Gastrocnemius medialis (tissue), 4 donors: ENCODE data around the gene NRDC. TPM values are rescaled to one million over a fixed set of nuclear protein-coding genes. Genes with fewer than 3 reads are reported as not detected.

Experiments used
- ATAC-seq, 2 donors: fragments of 150-250 bp; one replicate each; pipeline ENCODE4 v1.9.1; 2016
- DNase-seq, 2 donors: peaks; one replicate each; pipeline ENCODE4 v3.0.0-alpha.2; 2019
- H3K27ac ChIP-seq, 4 donors: fragments of 200-600 bp; sonication (generic); 1 replicate in 1 of 4; 2 replicates in 3 of 4; pipeline ENCODE4 v1.5.1; 2016 to 2018; ENCODE audit warnings: mild to moderate bottlenecking in 2 of 4, moderate library complexity in 1 of 4
- H3K27me3 ChIP-seq, 3 donors: fragments of 200-600 bp; sonication (generic) in 2 of 3; 1 replicate in 1 of 3; 2 replicates in 2 of 3; pipeline versions ENCODE4 v1.5.1 to v1.6.0; 2016 to 2019; ENCODE audit warnings: mild to moderate bottlenecking in 1 of 3, moderate library complexity in 1 of 3
- H3K36me3 ChIP-seq, 2 donors: fragments of 200-600 bp; sonication (generic) in 1 of 2; one replicate each; pipeline ENCODE4 v1.5.1; 2017 to 2018
- H3K4me1 ChIP-seq, 2 donors: fragments of 200-600 bp; sonication (generic) in 1 of 2; one replicate each; pipeline ENCODE4 v1.5.1; 2016 to 2017; ENCODE audit warnings: mild to moderate bottlenecking in 2 of 2
- H3K4me3 ChIP-seq, 4 donors: fragments of 200-600 bp; sonication (generic) in 3 of 4; 1 replicate in 1 of 4; 2 replicates in 3 of 4; pipeline ENCODE4 v1.5.1; 2016 to 2019; ENCODE audit warnings: mild to moderate bottlenecking in 2 of 4
- H3K9me3 ChIP-seq, 3 donors: fragments of 200-600 bp; sonication (generic) in 2 of 3; 1 replicate in 1 of 3; 2 replicates in 2 of 3; pipeline ENCODE4 v1.5.1; 2016 to 2019
- CTCF ChIP-seq, 5 experiments: fragments of 450-650 bp in 3 of 5; fragments of 200-600 bp in 2 of 5; sonication (generic) in 2 of 5; IDR thresholded peaks in 4 of 5; conservative IDR thresholded peaks in 1 of 5; 1 replicate in 4 of 5; 2 replicates in 1 of 5; pipeline ENCODE4 v1.5.1; 2016 to 2019; ENCODE audit warnings: antibody characterized with exemption in 5 of 5, mild to moderate bottlenecking in 3 of 5, moderate library complexity in 3 of 5
- POLR2A ChIP-seq, 2 donors: fragments of 450-650 bp; IDR thresholded peaks; one replicate each; pipeline ENCODE4 v1.6.1; 2017; ENCODE audit warnings: antibody characterized with exemption in 2 of 2, mild to moderate bottlenecking in 2 of 2, moderate library complexity in 2 of 2
- in situ Hi-C, 4 donors: fragments of 200-750 bp; cut with MboI; loops; one replicate each; pipeline versions ENCODE4 v1.15.0 to v1.8.0; 2017; ENCODE audit warnings: low sequenced_read_pairs in 4 of 4
- intact Hi-C: fragments of 100-400 bp; cut with DNase I; formaldehyde crosslinking; loops from one replicate; pipeline ENCODE4 v1.15.1; 2023; ENCODE audit warnings: low total_unique reads
- total RNA-seq, 4 donors: library from RNA; depleted of rRNA; stranded (reverse); fragments of >200 nt; gene quantifications; one replicate each; pipeline versions ENCODE4 v1.1.0 to v1.2.3, GENCODE V29; 2016

The NRDC gene
- total RNA-seq, 4 donors from 2014 or later, result 180 to 270 (median 239) TPM

- Histone ChIP-seq H3K4me1 (peaks cover 0 to 4% of the 10 kb centered on the region in 2 donors), H3K4me3 (no peak overlapping the region), H3K9me3 (no peaks in the 10 kb centered on the region), H3K27ac (no peak overlapping the region), H3K36me3 (peaks cover 0 to 11% of the 10 kb centered on the region in 2 donors), H3K27me3 (no peaks in the 10 kb centered on the region)
- in situ Hi-C loops (no loop called here), intact Hi-C loops (no loop called here)
- no peak for ATAC-seq
- no peak for TF ChIP-seq POLR2A (IDR thresholded peaks at IDR 0.05)
- DNase-seq, result no peak
Observed at GRCh38 chr1:51842261-51842660, 36.3 kb downstream of the NRDC start.

- no peak for ATAC-seq
- Histone ChIP-seq H3K9me3 (no peaks in the 10 kb centered on the region), H3K36me3 (peaks cover 0 to 15% of the 10 kb centered on the region in 2 donors), H3K4me3 (no peak overlapping the region), H3K27ac (no peak overlapping the region), H3K27me3 (no peaks in the 10 kb centered on the region), H3K4me1 (peaks cover 0 to 4% of the 10 kb centered on the region in 2 donors)
- in situ Hi-C loops, result no loop called here
- intact Hi-C loops, result no loop called here
- TF ChIP-seq POLR2A (IDR thresholded peaks at IDR 0.05) (no peak), CTCF (IDR thresholded peaks at IDR 0.05 in 4 of 5, conservative IDR thresholded peaks at IDR 0.05 in 1 of 5) (no peak)
- no peak for DNase-seq
Observed at GRCh38 chr1:51840743-51841461, 37.6 kb downstream of the NRDC start.

- H3K36me3 ChIP-seq, result peaks cover 0 to 18% of the 10 kb centered on the region in 2 donors
- H3K4me3 ChIP-seq, result no peak overlapping the region
- peaks cover 0 to 4% of the 10 kb centered on the region in 2 donors for H3K4me1 ChIP-seq
- DNase-seq, result no peak
- intact Hi-C loops (no loop called here), in situ Hi-C loops (no loop called here)
- ATAC-seq, result no peak
- no peaks in the 10 kb centered on the region for H3K9me3 ChIP-seq
- H3K27ac ChIP-seq, result no peak overlapping the region
- TF ChIP-seq POLR2A (IDR thresholded peaks at IDR 0.05), result no peak
- no peak for TF ChIP-seq CTCF (IDR thresholded peaks at IDR 0.05 in 4 of 5, conservative IDR thresholded peaks at IDR 0.05 in 1 of 5)
- no peaks in the 10 kb centered on the region for H3K27me3 ChIP-seq
Observed at GRCh38 chr1:51840182-51840581, 38.3 kb downstream of the NRDC start.

GRCh38 chr1:51839094-51839493, 39.4 kb downstream of the NRDC start:
- Histone ChIP-seq H3K27me3 (no peaks in the 10 kb centered on the region), H3K27ac (no peak overlapping the region), H3K4me1 (peaks cover 0 to 4% of the 10 kb centered on the region in 2 donors), H3K9me3 (no peaks in the 10 kb centered on the region), H3K4me3 (no peak overlapping the region), H3K36me3 (peaks cover 0 to 21% of the 10 kb centered on the region in 2 donors)
- in situ Hi-C loops, result no loop called here
- DNase-seq (no peak), ATAC-seq (no peak)
- intact Hi-C loops, result no loop called here
- TF ChIP-seq POLR2A (IDR thresholded peaks at IDR 0.05) (no peak), CTCF (IDR thresholded peaks at IDR 0.05 in 4 of 5, conservative IDR thresholded peaks at IDR 0.05 in 1 of 5) (no peak)

- in situ Hi-C loops, result no loop called here
- no peak for TF ChIP-seq POLR2A (IDR thresholded peaks at IDR 0.05)
- TF ChIP-seq CTCF (IDR thresholded peaks at IDR 0.05 in 4 of 5, conservative IDR thresholded peaks at IDR 0.05 in 1 of 5), result no peak
- Histone ChIP-seq H3K4me3 (no peak overlapping the region), H3K9me3 (no peaks in the 10 kb centered on the region), H3K27ac (no peak overlapping the region), H3K27me3 (no peaks in the 10 kb centered on the region), H3K36me3 (peaks cover 0 to 35% of the 10 kb centered on the region in 2 donors), H3K4me1 (no peaks in the 10 kb centered on the region)
- ATAC-seq (no peak), DNase-seq (no peak)
- intact Hi-C loops, result no loop called here
Observed at GRCh38 chr1:51837243-51837642, 41.3 kb downstream of the NRDC start.
